Measurements from ENCODE around the gene PLCB3.

DNA sequence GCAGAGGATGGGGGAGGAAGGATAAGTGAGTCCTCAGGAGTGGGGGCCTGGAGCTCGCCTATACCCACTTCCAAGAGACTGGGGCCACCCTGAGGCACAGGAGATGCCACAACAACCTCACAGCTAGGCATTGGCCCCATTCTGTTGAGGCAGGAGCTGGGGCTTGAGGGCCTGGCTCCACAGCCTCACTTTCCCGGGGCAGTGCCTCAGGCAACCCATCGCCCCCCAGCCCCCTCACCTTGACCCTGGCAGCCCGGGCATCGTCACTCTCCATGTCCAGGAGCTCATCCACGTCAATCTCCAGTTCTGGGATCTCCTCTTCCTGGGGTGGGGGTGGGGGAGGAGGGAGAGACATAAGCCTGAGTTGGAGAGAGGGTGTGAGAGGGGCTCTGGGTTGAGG is 6.4 kb upstream of the PLCB3 start:
- TF ChIP-seq, protein P1, sequence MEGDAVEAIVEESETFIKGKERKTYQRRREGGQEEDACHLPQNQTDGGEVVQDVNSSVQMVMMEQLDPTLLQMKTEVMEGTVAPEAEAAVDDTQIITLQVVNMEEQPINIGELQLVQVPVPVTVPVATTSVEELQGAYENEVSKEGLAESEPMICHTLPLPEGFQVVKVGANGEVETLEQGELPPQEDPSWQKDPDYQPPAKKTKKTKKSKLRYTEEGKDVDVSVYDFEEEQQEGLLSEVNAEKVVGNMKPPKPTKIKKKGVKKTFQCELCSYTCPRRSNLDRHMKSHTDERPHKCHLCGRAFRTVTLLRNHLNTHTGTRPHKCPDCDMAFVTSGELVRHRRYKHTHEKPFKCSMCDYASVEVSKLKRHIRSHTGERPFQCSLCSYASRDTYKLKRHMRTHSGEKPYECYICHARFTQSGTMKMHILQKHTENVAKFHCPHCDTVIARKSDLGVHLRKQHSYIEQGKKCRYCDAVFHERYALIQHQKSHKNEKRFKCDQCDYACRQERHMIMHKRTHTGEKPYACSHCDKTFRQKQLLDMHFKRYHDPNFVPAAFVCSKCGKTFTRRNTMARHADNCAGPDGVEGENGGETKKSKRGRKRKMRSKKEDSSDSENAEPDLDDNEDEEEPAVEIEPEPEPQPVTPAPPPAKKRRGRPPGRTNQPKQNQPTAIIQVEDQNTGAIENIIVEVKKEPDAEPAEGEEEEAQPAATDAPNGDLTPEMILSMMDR (IDR thresholded peaks at IDR 0.05): no peak
- no peak for TF ChIP-seq POLR2A (IDR thresholded peaks at IDR 0.05)
